ENCODE measurements around the gene TBC1D8.

- TF ChIP-seq CTCF (IDR thresholded peaks at IDR 0.05), result no peak
- TF ChIP-seq SIN3A (IDR thresholded peaks at IDR 0.05; ENCODE audit: borderline replicate concordance, insufficient read depth, low read depth, low read length), result no peak
- peak; percentile 66; the same call in 1 of the 2 replicates for TF ChIP-seq TCF7L2 (IDR thresholded peaks at IDR 0.05; ENCODE audit: low read depth, low read length)
- no peak for TF ChIP-seq POLR2AphosphoS5 (IDR thresholded peaks at IDR 0.05; ENCODE audit: low read depth, low read length)
These were observed 86.2 kb downstream of the TBC1D8 start for GRCh38 chr2:101064868-101065549.

All from Panc1 (cell line).